Heart right ventricle (tissue), 16 donors: ENCODE results near the gene EFEMP2. TPM values are rescaled to one million over a fixed set of nuclear protein-coding genes. Genes with fewer than 3 reads are reported as not detected.

Experiments
- ATAC-seq, 8 donors: fragments of 200-7000 bp; cut with Tn5 transposase; one replicate each; pipeline ENCODE4 v1.9.1; 2020; ENCODE audit warnings: mild to moderate bottlenecking in 8 of 8, moderate library complexity in 8 of 8, moderate number of reproducible peaks in 1 of 8
- DNase-seq, 2 donors: peaks; one replicate each; pipeline ENCODE4 v3.0.0-alpha.2; 2020
- H3K27ac ChIP-seq, 10 donors: fragments of 200-600 bp; sonication (generic) in 2 of 10; one replicate each; pipeline versions ENCODE4 v1.5.0 to v1.8.0; 2020 to 2022; ENCODE audit warnings: mild to moderate bottlenecking in 3 of 10
- H3K27me3 ChIP-seq, 7 donors: fragments of 200-600 bp; one replicate each; pipeline ENCODE4 v1.8.0; 2021 to 2022; ENCODE audit warnings: mild to moderate bottlenecking in 2 of 7
- H3K36me3 ChIP-seq, 9 donors: fragments of 200-600 bp; sonication (generic) in 1 of 9; one replicate each; pipeline versions ENCODE4 v1.5.0 to v1.8.0; 2020 to 2022; ENCODE audit warnings: mild to moderate bottlenecking in 2 of 9
- H3K4me1 ChIP-seq, 9 donors: fragments of 200-600 bp; sonication (generic) in 1 of 9; one replicate each; pipeline versions ENCODE4 v1.5.0 to v1.8.0; 2020 to 2022; ENCODE audit warnings: mild to moderate bottlenecking in 4 of 9
- H3K4me3 ChIP-seq, 10 donors: fragments of 200-600 bp; sonication (generic) in 2 of 10; one replicate each; pipeline versions ENCODE4 v1.5.0 to v1.8.0; 2020 to 2022; ENCODE audit warnings: mild to moderate bottlenecking in 7 of 10, moderate library complexity in 2 of 10
- H3K9me3 ChIP-seq, 11 donors: fragments of 200-600 bp in 10 of 11; sonication (generic) in 2 of 11; one replicate each; pipeline versions ENCODE4 v1.5.0 to v1.8.0; 2013 to 2022; ENCODE audit warnings: mild to moderate bottlenecking in 2 of 11, control low read depth in 1 of 11, moderate library complexity in 1 of 11
- CTCF ChIP-seq, 9 donors: fragments of 200-600 bp; sonication (generic) in 2 of 9; IDR thresholded peaks; one replicate each; pipeline versions ENCODE4 v1.5.0 to v1.8.0; 2021 to 2022; ENCODE audit warnings: antibody characterized with exemption in 9 of 9, mild to moderate bottlenecking in 5 of 9, moderate library complexity in 1 of 9
- WGBS, 2 donors: extraction: QIAGEN DNeasy Blood & Tissue Kit; methylation state at CpG; one replicate each; pipeline ENCODE4 v1.1.7; 2013; ENCODE audit warnings: inconsistent platforms in 1 of 2; 5-methylcytosine and 5-hydroxymethylcytosine counted together
- intact Hi-C, 10 donors: fragments of 100-400 bp; cut with DNase I; formaldehyde crosslinking; loops; one replicate each; pipeline versions ENCODE4 v1.11.1 to v1.14.2; 2022
- polyA plus RNA-seq, 2 donors: library from polyadenylated mRNA; stranded (reverse); fragments of 200-250 nt; gene quantifications; one replicate each; pipeline ENCODE4 v1.2.3, GENCODE V29; 2013
- total RNA-seq, 10 donors: library from RNA; stranded (reverse); fragmentation: NEBNext Ultra II Directional in 3 of 10; extraction: Animal tissue kit (Norgen Biotek cat#: 25700) in 3 of 10; gene quantifications; one replicate each; pipeline versions ENCODE4 v1.2.1 to v1.2.4, GENCODE V29; 2021 to 2023
- donor health status: Arrhythmogenic right ventricular cardiomyopathy.
- donor health status: ischemic (EF 13 %, LVEDD 7.1; RV severe dilation, severe dysfunction).
- donor health status: healthy with polysubstance abuse.
- donor health status: DM: no; HTN: yes; CAD: no.
- donor health status: DM: no; HTN: no; CAD: no.
- donor health status: ischemic (EF 25% LVEDD 6.9; RV normal size, moderate dysfunction).
- donor health status: ischemic (EF 25% LVEDD 5.7; RV mildly dilated, moderate dysfunction).
- donor health status: healthy.
- donor health status: DM: yes; HTN: yes; CAD: no.
- donor health status: Ischemic cardiomyopathy.
- donor health status: ischemic (EF 35%, LVEDD 5.7; RV mildly dilated, moderate dysfunction).
- donor health status: nonischemic (EF 11% LVEDD 7.7; RV severe dilation, severe dysfunction).
- donor health status: DM: yes; HTN: yes; CAD: no.
- donor health status: PGD.
- donor health status: ischemic (EF 29% LVEDD 5.4; RV normal size, mild dysfunction).
- donor health status: nonischemic (EF 23%, LVEDD 6.1; RV moderate dilation, normal function).

EFEMP2 gene
- total and polyA plus RNA-seq, 12 donors = 54.8 to 133 (median 89.6) TPM

- Histone ChIP-seq H3K27me3 (no peaks in the 10 kb centered on the region), H3K27ac (peak within 1 kb of the TSS; percentile 95 to 99 (median 97)), H3K4me3 (peak within 1 kb of the TSS; percentile 81 to 100 (median 98)), H3K4me1 (peaks cover 36 to 60% (median 53%) of the 10 kb centered on the region in 9 donors), H3K36me3 (peaks cover 0 to 37% (median 4%) of the 10 kb centered on the region in 9 donors), H3K9me3 (no peaks in the 10 kb centered on the region)
- no peak for TF ChIP-seq CTCF (IDR thresholded peaks at IDR 0.05)
- ATAC-seq = peak in 2 of 8 donors; percentile 0 to 1
- peak in 1 of 2 donors; percentile 14 for DNase-seq
- intact Hi-C loops = loop anchor here in 5 of 10 donors (1.0 to 5.0 kb wide), 8 partner anchors 28 to 346 kb away; partner anchors contain the start of genes SART1 (in 5 of the 5), FIBP (in 4 of the 5), CCDC85B (in 1 of the 5) and FAM89B (in 1 of the 5)
- WGBS, 2 donors = 4 to 6% methylated on average over 46 to 77 of the region's 77 CpGs
Measured at GRCh38 chr11:65918211-65919140, 45.9 kb upstream of the EFEMP2 start, which contains the start of gene C11orf68. TSS of gene C11orf68 (minus strand) at chr11:65919062. CDS start at chr11:65919031, 31 bp downstream.

- no peaks in the 10 kb centered on the region for H3K9me3 ChIP-seq
- no peaks in the 10 kb centered on the region for H3K27me3 ChIP-seq
- WGBS, 2 donors = 81 to 83% methylated on average over 35 of the region's 35 CpGs
- H3K27ac ChIP-seq = peak overlapping the region; percentile 95 to 99 (median 97)
- H3K4me1 ChIP-seq = peaks cover 36 to 60% (median 53%) of the 10 kb centered on the region in 9 donors
- ATAC-seq (no peak), DNase-seq (no peak)
- peak overlapping the region; percentile 74 to 100 (median 94) for H3K4me3 ChIP-seq
- TF ChIP-seq CTCF (IDR thresholded peaks at IDR 0.05) = no peak
- intact Hi-C loops = loop anchor here in 4 of 10 donors (2.0 to 5.0 kb wide), 5 partner anchors 27 to 345 kb away; partner anchors contain the start of genes SART1 (in 3 of the 4), FIBP (in 2 of the 4), CCDC85B (in 1 of the 4) and FAM89B (in 1 of the 4)
- H3K36me3 ChIP-seq = peaks cover 0 to 28% (median 0%) of the 10 kb centered on the region in 9 donors
Measured at GRCh38 chr11:65917434-65918210, 45.0 kb upstream of the EFEMP2 start.

- Histone ChIP-seq H3K4me3 (peak overlapping the region in 8 of 10 donors; percentile 74 to 100 (median 94)), H3K9me3 (no peaks in the 10 kb centered on the region), H3K27me3 (no peaks in the 10 kb centered on the region), H3K36me3 (peaks cover 0 to 22% (median 0%) of the 10 kb centered on the region in 9 donors), H3K4me1 (peaks cover 37 to 64% (median 56%) of the 10 kb centered on the region in 9 donors), H3K27ac (peak overlapping the region in 6 of 10 donors; percentile 78 to 99 (median 96))
- TF ChIP-seq CTCF (IDR thresholded peaks at IDR 0.05) = no peak
- WGBS, 2 donors = 93 to 100% methylated on average over 3 of the region's 3 CpGs
- ATAC-seq (no peak), DNase-seq (no peak)
- intact Hi-C loops = loop anchor here in 3 of 10 donors (5.0 kb wide), 2 partner anchors 45 to 345 kb away; partner anchors contain the start of genes SART1 (in 2 of the 3), FAM89B (in 1 of the 3) and ZNRD2 (in 1 of the 3)
Measured at GRCh38 chr11:65917077-65917433, 44.5 kb upstream of the EFEMP2 start.
